ENCODE results near the gene TSHZ3. TPM values are rescaled to one million over a fixed set of nuclear protein-coding genes. Genes with fewer than 3 reads are reported as not detected.

Gene TSHZ3
- total and polyA plus RNA-seq, 4 donors = 1.9 to 12.9 (median 7.0) TPM

- peaks cover 0 to 10% (median 2%) of the 10 kb centered on the region in 5 donors for H3K4me1 ChIP-seq (ENCODE audit: control insufficient read depth in 5 of 5, insufficient read depth in 5 of 5, low read length in 5 of 5)
- H3K36me3 ChIP-seq (ENCODE audit: control insufficient read depth in 4 of 4, insufficient read depth in 4 of 4, low read length in 4 of 4) = peaks cover 0 to 6% (median 0%) of the 10 kb centered on the region in 4 donors
- TF ChIP-seq, protein P1, sequence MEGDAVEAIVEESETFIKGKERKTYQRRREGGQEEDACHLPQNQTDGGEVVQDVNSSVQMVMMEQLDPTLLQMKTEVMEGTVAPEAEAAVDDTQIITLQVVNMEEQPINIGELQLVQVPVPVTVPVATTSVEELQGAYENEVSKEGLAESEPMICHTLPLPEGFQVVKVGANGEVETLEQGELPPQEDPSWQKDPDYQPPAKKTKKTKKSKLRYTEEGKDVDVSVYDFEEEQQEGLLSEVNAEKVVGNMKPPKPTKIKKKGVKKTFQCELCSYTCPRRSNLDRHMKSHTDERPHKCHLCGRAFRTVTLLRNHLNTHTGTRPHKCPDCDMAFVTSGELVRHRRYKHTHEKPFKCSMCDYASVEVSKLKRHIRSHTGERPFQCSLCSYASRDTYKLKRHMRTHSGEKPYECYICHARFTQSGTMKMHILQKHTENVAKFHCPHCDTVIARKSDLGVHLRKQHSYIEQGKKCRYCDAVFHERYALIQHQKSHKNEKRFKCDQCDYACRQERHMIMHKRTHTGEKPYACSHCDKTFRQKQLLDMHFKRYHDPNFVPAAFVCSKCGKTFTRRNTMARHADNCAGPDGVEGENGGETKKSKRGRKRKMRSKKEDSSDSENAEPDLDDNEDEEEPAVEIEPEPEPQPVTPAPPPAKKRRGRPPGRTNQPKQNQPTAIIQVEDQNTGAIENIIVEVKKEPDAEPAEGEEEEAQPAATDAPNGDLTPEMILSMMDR (IDR thresholded peaks at IDR 0.05; ENCODE audit: control extremely low read depth, extremely low read depth) = no peak
- no peak overlapping the region for H3K9ac ChIP-seq (ENCODE audit: insufficient read depth in 1 of 2, low read length in 2 of 2)
- DNase-seq (no peak), ATAC-seq (ENCODE audit: insufficient read depth, low FRiP score) (no peak)
- no peaks in the 10 kb centered on the region for H3K9me3 ChIP-seq (ENCODE audit: control insufficient read depth in 4 of 4, insufficient read depth in 3 of 4, low read length in 3 of 4)
- H3K4me3 ChIP-seq = no peak overlapping the region
- H3K27me3 ChIP-seq (ENCODE audit: control insufficient read depth in 3 of 3, insufficient read depth in 3 of 3, low read length in 2 of 3) = no peaks in the 10 kb centered on the region
- no peak overlapping the region for H3K27ac ChIP-seq (ENCODE audit: low read depth in 1 of 2, low read length in 1 of 2)
- WGBS, 2 donors = 94% methylated on average over 7 of the region's 7 CpGs
These were observed 64.6 kb downstream of the TSHZ3 start for GRCh38 chr19:31284621-31285020.

- Histone ChIP-seq H3K9me3 (ENCODE audit: control insufficient read depth in 4 of 4, insufficient read depth in 3 of 4, low read length in 3 of 4) (peaks cover 0 to 5% (median 0%) of the 10 kb centered on the region in 4 donors), H3K27ac (ENCODE audit: low read depth in 1 of 2, low read length in 1 of 2) (no peak overlapping the region), H3K36me3 (ENCODE audit: control insufficient read depth in 4 of 4, insufficient read depth in 4 of 4, low read length in 4 of 4) (peaks cover 0 to 12% (median 5%) of the 10 kb centered on the region in 4 donors), H3K4me1 (ENCODE audit: control insufficient read depth in 5 of 5, insufficient read depth in 5 of 5, low read length in 5 of 5) (peaks cover 0 to 10% (median 2%) of the 10 kb centered on the region in 5 donors), H3K4me3 (no peak overlapping the region), H3K9ac (ENCODE audit: insufficient read depth in 1 of 2, low read length in 2 of 2) (no peak overlapping the region), H3K27me3 (ENCODE audit: control insufficient read depth in 3 of 3, insufficient read depth in 3 of 3, low read length in 2 of 3) (no peaks in the 10 kb centered on the region)
- 92 to 95% methylated on average over 8 of the region's 8 CpGs for WGBS, 2 donors
- TF ChIP-seq, protein P1 (IDR thresholded peaks at IDR 0.05; ENCODE audit: control extremely low read depth, extremely low read depth) = no peak
- ATAC-seq (ENCODE audit: insufficient read depth, low FRiP score) (no peak), DNase-seq (no peak)
These were observed 65.5 kb downstream of the TSHZ3 start for GRCh38 chr19:31283701-31284100.

GRCh38 chr19:31282346-31282745 is 66.9 kb downstream of the TSHZ3 start:
- Histone ChIP-seq H3K4me1 (ENCODE audit: control insufficient read depth in 5 of 5, insufficient read depth in 5 of 5, low read length in 5 of 5) (peaks cover 0 to 10% (median 2%) of the 10 kb centered on the region in 5 donors), H3K4me3 (no peak overlapping the region), H3K36me3 (ENCODE audit: control insufficient read depth in 4 of 4, insufficient read depth in 4 of 4, low read length in 4 of 4) (peaks cover 0 to 19% (median 11%) of the 10 kb centered on the region in 4 donors), H3K27me3 (ENCODE audit: control insufficient read depth in 3 of 3, insufficient read depth in 3 of 3, low read length in 2 of 3) (no peaks in the 10 kb centered on the region), H3K9me3 (ENCODE audit: control insufficient read depth in 4 of 4, insufficient read depth in 3 of 4, low read length in 3 of 4) (peaks cover 0 to 7% (median 0%) of the 10 kb centered on the region in 4 donors), H3K27ac (ENCODE audit: low read depth in 1 of 2, low read length in 1 of 2) (no peak overlapping the region), H3K9ac (ENCODE audit: insufficient read depth in 1 of 2, low read length in 2 of 2) (no peak overlapping the region)
- WGBS, 2 donors = 85 to 87% methylated on average over 4 of the region's 4 CpGs
- ATAC-seq (ENCODE audit: insufficient read depth, low FRiP score) = no peak
- no peak for DNase-seq
- TF ChIP-seq, protein P1 (IDR thresholded peaks at IDR 0.05; ENCODE audit: control extremely low read depth, extremely low read depth) = no peak

Measured in lung (tissue), 12 donors.